BE2C (cell line): ENCODE data around the gene CFAP54.
"Not testable (repeated sequence)": the region's sequence is repeated elsewhere in the genome, so short reads cannot be mapped to it uniquely, and the experiment has no call there.

Experiments
- DNase-seq: peaks from one replicate; pipeline ENCODE4 v3.0.0-alpha.2; 2020
- H3K27me3 ChIP-seq: fragments of 250-450 bp; sonication (Bioruptor Pico); 2 replicates; pipeline ENCODE4 v1.5.1; 2020; ENCODE audit warnings: mild to moderate bottlenecking
- H3K36me3 ChIP-seq: fragments of 250-450 bp; sonication (Bioruptor Pico); 2 replicates; pipeline ENCODE4 v1.5.1; 2020; ENCODE audit warnings: mild to moderate bottlenecking
- H3K4me1 ChIP-seq: fragments of 250-450 bp; sonication (Bioruptor Pico); 2 replicates; pipeline ENCODE4 v1.5.1; 2020
- H3K4me3 ChIP-seq: 2 replicates; pipeline ENCODE4 v1.5.1; 2011; ENCODE audit warnings: low read depth, low read length
- H3K9me3 ChIP-seq: fragments of 250-450 bp; sonication (Bioruptor Pico); 2 replicates; pipeline ENCODE4 v1.5.1; 2020
- TF ChIP-seq, protein P1 (sequence below): IDR thresholded peaks from 2 replicates; pipeline ENCODE4 v1.5.1; 2012; ENCODE audit warnings: mild to moderate bottlenecking, low read depth, low read length

The CFAP54 gene

DNA sequence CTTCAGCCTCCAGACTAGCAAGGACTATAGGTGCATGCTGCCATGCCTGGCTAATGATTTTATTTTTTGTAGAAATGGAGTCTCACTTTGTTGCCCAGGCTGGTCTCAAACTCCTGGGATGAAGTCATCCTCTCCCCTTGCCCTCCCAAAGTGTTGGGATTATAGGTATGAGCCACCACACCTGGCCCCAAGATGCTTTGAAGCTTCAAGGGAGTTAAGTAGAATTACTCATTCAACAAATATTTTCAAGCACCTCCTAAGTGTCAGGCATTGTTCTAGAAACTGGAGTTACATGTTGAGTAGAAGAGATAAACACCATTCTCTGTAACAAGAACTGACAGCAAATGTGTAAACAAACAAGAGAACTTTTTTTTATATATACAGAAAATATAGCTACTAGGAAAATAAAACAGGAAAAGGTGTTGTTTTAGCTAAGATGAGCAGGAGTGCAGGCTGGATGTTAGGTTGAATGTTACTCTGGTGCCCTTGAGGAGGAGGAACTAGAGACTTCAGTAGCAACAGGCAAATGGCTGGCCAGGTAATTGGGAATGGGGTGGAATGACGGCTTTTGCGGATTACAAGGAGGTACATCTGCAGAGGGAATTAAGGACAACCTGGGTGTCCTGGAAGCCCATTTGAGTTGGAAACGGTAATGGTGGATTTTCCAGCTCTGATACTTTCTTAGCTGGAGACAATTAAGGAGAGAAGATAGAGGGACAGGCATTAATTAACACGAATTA is 32.0 kb upstream of the CFAP54 start:
- Histone ChIP-seq H3K36me3 (no peaks in the 10 kb centered on the region), H3K4me3 (no peak overlapping the region), H3K4me1 (no peaks in the 10 kb centered on the region), H3K9me3 (no peaks in the 10 kb centered on the region), H3K27me3 (no peaks in the 10 kb centered on the region; the same call in 1 of the 2 replicates)
- no peak for DNase-seq
- TF ChIP-seq, protein P1, sequence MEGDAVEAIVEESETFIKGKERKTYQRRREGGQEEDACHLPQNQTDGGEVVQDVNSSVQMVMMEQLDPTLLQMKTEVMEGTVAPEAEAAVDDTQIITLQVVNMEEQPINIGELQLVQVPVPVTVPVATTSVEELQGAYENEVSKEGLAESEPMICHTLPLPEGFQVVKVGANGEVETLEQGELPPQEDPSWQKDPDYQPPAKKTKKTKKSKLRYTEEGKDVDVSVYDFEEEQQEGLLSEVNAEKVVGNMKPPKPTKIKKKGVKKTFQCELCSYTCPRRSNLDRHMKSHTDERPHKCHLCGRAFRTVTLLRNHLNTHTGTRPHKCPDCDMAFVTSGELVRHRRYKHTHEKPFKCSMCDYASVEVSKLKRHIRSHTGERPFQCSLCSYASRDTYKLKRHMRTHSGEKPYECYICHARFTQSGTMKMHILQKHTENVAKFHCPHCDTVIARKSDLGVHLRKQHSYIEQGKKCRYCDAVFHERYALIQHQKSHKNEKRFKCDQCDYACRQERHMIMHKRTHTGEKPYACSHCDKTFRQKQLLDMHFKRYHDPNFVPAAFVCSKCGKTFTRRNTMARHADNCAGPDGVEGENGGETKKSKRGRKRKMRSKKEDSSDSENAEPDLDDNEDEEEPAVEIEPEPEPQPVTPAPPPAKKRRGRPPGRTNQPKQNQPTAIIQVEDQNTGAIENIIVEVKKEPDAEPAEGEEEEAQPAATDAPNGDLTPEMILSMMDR: no peak

DNA sequence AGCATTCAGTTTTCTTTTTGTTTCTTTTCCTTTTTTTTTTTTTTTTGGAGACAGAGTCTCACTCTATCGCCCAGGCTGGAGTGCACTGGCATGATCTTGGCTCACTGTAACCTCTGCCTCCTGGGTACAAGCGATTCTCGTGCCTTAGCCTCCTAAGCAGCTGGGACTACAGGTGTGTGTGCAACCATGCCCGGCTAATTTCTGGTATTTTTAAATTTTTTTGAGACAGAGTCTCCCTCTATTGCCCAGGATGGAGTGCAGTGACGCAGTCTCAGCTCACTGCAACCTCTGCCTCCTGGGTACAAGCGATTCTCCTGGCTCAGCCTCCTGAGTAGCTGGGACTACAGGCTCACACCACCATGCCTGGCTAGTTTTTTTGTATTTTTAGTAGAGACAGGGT is 30.1 kb upstream of the CFAP54 start:
- H3K36me3 ChIP-seq, H3K27me3 ChIP-seq, H3K9me3 ChIP-seq, H3K4me3 ChIP-seq, DNase-seq, H3K4me1 ChIP-seq: not testable (repeated sequence)

DNA sequence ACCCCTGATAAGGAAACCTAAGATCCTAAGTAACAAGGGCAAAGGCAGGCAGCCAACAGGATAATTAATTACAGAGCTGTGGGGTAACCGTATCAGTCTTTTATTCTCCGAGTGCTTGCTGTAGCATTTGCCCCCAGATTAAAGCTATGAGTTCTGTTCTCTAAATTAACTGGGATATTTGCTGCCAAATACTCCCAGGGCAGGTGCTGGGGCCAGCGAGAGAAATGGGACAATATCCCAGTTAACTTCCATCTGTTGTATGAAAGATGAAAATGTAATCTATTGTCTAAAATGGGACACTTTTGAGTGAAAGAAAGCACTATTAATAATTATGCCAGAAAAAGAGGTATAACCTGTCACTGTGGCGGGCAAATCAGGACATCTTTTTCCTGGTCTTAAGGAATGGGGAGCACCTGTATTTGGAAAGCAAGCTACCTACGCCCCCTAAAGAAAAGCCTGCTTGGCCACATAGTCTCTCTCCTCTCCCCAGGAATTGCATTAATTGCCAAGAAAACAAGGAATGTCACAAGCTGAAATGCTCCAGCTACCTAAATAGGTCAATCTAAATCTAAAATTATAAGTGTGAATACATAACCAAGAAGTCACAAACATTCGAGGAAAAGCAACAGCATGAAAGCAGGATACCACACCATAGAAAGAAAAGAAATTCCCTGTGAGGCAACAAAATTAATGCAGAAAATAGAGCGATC is 26.7 kb upstream of the CFAP54 start:
- Histone ChIP-seq H3K27me3 (no peaks in the 10 kb centered on the region; the same call in 1 of the 2 replicates), H3K4me3 (no peak overlapping the region), H3K9me3 (no peaks in the 10 kb centered on the region), H3K4me1 (no peaks in the 10 kb centered on the region), H3K36me3 (no peaks in the 10 kb centered on the region)
- no peak for DNase-seq
- TF ChIP-seq, protein P1: no peak

GRCh38 chr12:96465896-96466295 is 23.5 kb upstream of the CFAP54 start:
- no peaks in the 10 kb centered on the region for H3K9me3 ChIP-seq
- H3K36me3 ChIP-seq: no peaks in the 10 kb centered on the region
- TF ChIP-seq, protein P1: no peak
- H3K4me3 ChIP-seq: no peak overlapping the region
- H3K27me3 ChIP-seq: no peaks in the 10 kb centered on the region; the same call in 1 of the 2 replicates
- no peak for DNase-seq
- H3K4me1 ChIP-seq: no peaks in the 10 kb centered on the region

DNA sequence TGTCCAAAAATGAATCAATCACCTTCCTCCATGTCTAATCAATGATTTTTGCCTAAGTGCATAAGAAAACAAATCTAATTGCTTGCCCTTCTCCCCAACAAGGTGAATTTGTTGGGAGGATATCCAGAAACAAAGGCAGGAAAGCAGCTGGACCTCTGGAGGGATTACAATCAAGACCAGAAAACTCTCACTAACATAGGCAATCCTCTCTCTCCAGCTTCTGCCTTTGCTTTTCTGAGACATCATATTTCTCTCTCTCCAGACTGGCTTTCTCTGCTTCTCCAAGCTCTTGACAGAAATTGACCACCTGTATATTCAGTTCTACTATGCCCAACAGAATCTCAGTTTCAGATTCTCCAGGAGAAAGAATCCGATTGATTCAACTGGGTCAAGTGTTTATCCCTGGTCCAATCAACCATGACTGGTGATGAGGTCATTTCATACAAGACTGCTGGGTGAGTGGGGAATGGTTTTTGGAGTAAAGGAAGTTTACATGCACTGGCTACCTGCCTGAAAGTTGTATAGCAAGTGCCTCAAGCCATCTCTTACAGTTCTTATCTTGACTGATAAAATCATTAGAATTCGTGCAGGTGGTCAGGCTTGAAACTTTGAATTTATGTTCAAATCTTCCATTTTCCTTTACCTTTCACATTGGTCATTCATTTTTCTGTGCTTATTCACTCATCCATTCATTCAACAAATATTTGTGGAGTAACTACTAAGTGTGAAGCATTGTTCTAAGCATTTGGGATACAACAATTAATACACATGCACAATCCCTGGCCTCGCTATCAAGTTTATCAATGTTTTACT is 22.2 kb upstream of the CFAP54 start:
- H3K36me3 ChIP-seq: no peaks in the 10 kb centered on the region
- TF ChIP-seq, protein P1: no peak
- no peaks in the 10 kb centered on the region for H3K9me3 ChIP-seq
- DNase-seq: no peak
- no peaks in the 10 kb centered on the region; the same call in 1 of the 2 replicates for H3K27me3 ChIP-seq
- H3K4me3 ChIP-seq: no peak overlapping the region
- no peaks in the 10 kb centered on the region for H3K4me1 ChIP-seq

GRCh38 chr12:96471368-96472050 is 17.9 kb upstream of the CFAP54 start:
- Histone ChIP-seq H3K4me1 (no peaks in the 10 kb centered on the region), H3K4me3 (no peak overlapping the region), H3K36me3 (no peaks in the 10 kb centered on the region), H3K27me3 (no peaks in the 10 kb centered on the region; the same call in 1 of the 2 replicates), H3K9me3 (no peaks in the 10 kb centered on the region)
- no peak for DNase-seq
- TF ChIP-seq, protein P1: no peak
